MM.1S (cell line): ENCODE measurements around the gene MRPL4.

Experiments
- CTCF ChIP-seq: fragments of 300-600 bp; sonication (generic); IDR thresholded peaks from 2 replicates; pipeline ENCODE4 v1.5.1; 2016; ENCODE audit warnings: antibody characterized with exemption, low read length, mixed read lengths
- EZH2 ChIP-seq: fragments of 300-600 bp; sonication (generic); optimal IDR thresholded peaks from 2 replicates; pipeline ENCODE3; 2017; ENCODE audit warnings: low read depth, mild to moderate bottlenecking, antibody characterized with exemption, low read length, mixed read lengths
- EZH2phosphoT487 ChIP-seq: fragments of 300-600 bp; sonication (generic); IDR thresholded peaks from 2 replicates; pipeline ENCODE4 v1.6.1; 2018; ENCODE audit warnings: antibody characterized with exemption, low read length

GRCh38 chr19:10292206-10292788, 40.3 kb downstream of the MRPL4 start:
- TF ChIP-seq CTCF, result no peak
- no peak for TF ChIP-seq EZH2
- TF ChIP-seq EZH2phosphoT487, result no peak
